ENCODE results near the gene ST7.
"Not testable (repeated sequence)": the region's sequence is repeated elsewhere in the genome, so short reads cannot be mapped to it uniquely, and the experiment has no call there.

ST7 gene, protein sequence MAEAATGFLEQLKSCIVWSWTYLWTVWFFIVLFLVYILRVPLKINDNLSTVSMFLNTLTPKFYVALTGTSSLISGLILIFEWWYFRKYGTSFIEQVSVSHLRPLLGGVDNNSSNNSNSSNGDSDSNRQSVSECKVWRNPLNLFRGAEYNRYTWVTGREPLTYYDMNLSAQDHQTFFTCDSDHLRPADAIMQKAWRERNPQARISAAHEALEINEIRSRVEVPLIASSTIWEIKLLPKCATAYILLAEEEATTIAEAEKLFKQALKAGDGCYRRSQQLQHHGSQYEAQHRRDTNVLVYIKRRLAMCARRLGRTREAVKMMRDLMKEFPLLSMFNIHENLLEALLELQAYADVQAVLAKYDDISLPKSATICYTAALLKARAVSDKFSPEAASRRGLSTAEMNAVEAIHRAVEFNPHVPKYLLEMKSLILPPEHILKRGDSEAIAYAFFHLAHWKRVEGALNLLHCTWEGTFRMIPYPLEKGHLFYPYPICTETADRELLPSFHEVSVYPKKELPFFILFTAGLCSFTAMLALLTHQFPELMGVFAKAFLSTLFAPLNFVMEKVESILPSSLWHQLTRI

DNA sequence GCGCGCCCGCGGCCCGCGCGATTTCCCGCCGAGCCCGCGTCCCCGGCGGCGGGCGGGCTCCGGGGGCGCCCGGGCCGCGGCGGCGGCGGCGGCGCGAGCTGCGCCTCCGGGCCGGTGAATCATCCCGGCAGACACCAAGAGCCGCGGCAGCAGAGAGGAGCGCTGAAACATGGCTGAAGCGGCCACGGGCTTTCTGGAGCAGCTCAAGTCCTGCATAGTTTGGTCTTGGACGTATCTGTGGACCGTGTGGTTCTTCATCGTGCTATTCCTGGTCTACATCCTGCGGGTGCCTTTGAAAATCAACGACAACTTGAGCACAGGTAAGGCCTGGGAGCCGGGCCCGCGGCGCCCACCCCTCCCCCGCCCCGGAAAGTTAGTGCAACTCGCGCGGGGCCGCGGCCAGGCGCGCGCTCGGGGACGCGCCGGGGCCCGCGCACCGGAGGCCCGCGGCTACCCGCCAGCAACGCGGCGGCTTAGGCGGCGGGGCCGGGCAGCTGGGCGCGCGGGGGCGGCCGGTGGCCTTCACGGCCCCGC is at the start of gene ST7:
ST7 (plus strand) TSS at position 130 of the 534 bp plus-strand sequence; CDS start at position 170, 40 bp downstream.
- peak; percentile 82 for DNase-seq

DNA sequence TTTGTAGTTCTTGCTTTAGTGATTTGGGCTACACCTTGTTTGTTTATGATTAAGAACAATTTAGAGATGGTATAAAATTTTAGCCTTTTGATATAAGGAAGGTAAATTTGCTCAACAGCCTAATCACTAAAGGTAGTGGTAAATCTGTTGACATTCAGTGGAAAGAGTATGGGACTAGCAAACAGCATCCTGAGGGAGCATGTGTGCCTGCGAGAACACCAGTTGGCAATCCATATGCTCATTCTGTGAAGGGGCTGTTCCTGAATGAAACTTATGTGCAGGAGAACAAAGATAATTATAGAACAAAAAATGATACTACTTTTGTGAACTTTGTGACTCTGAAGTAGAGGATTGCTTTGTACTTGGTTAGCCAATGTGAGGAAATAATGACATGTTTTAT is 46.9 kb upstream of the ST7 start:
- DNase-seq, result no peak

DNA sequence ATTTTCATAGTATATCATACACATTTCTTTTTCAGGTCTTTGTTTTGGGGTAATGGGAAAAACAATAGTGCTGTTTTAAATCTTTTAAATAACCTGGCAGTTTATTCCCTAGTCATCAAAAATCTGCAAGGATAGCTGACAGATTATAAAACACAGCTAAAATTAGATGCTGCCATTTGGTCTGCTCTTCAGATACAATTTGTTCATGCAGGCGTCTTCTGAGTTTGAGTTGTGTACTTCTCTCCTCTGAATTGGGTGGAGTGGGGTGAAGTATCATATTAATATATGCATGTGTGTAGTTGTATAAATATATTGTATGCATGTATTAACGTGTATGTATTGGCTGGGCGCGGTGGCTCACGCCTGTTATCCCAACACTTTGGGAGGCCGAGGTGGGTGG is 42.9 kb upstream of the ST7 start:
- no peak for DNase-seq

DNA sequence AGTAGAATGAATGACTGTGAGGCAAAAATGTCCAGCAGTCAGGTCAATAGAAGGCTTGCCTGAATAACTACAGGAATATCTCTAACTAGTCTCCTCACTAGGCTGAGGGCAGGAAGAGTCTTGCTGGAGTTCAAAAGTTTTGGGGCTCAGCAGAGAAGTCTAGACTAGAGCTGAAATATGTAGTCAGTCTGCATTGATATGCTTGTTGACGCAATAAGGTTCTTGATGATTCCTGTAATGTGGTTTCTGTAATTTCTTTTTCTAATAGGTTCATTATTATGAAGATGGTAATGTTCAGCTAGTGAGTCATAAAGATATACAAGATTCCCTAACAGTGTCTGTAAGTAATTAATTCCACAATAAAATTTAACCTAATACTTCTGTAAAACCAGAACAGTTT is 41.5 kb upstream of the ST7 start:
- DNase-seq, result no peak

- no peak for DNase-seq
These were observed 40.9 kb upstream of the ST7 start for GRCh38 chr7:116912269-116912909.

DNA sequence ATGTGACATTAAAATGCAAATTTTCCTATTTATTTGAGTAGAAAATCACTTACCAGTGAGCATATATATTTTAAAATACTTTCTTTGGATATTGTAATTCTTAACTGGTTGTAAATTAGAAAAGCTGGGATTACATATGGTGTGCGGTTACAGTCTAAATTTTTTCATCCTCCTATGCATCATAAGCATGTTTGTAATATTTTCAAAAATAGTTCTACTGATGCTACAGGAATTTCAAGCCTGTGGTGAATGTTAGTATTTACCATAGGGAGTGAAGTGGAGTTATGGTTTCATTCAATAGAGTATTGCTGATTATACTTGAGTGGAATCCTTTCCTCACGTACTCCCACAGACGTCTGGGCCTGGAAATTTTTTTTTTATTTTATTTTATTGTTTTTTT is 34.6 kb upstream of the ST7 start:
- DNase-seq, result no peak

DNA sequence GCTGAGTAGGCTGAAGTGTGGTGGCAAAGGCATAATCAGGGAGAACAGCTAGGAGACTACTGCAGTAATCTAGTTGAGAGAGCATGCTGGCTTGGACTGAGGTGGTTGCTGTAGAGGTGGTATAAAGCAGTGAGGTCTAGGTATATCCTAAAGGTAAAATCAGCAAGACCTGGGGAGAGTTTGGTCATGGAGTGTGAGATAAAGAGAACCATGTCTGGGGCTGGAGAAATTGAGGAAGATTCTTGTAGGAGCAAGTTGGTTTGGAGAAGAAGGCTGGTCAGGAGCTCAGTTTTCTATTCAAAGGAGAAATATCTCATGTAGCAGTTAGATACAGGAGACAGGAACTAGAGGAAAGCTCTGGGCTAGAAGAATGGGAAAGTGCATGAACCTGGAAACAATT is 32.9 kb upstream of the ST7 start:
- DNase-seq, result no peak

DNA sequence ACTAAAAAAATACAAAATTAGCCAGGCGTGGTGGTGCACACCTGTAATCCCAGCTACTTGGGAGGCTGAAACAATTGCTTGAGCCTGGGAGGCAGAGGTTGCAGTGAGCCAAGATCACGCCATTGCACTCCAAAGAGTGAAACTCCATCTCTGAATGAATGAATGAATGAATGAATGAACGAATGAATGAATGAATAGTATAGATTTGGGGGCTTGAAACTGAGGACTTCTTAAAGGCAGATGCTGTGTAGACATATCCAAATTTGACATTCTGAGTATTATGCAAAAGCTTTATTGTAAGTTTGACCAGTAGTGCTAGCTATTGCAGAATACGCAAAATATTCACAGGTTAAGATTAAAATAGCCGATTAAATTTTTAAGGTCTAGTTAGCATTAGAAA is 30.8 kb upstream of the ST7 start:
- DNase-seq, result no peak

GRCh38 chr7:116924741-116925140 is 28.6 kb upstream of the ST7 start:
- no peak for DNase-seq

DNA sequence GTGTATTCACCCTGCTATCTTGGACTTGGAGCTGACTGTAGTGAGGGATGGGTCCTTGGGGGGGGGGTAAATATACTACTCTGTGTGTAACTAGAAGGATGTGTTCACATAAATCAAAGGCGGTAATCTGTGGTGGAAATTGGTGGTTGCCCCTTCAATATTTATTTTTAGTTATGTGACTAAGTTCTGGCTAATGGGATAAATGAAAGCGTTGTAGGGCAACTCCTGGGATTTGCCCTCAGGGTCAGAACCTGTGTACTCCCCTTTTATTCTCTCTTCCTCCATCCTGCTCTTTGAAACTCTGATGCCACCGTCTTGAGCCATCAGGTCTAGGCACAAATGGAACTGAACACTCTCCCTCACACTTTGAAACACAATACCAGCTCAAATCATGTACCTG is 24.3 kb upstream of the ST7 start:
- peak; percentile 31 for DNase-seq

DNA sequence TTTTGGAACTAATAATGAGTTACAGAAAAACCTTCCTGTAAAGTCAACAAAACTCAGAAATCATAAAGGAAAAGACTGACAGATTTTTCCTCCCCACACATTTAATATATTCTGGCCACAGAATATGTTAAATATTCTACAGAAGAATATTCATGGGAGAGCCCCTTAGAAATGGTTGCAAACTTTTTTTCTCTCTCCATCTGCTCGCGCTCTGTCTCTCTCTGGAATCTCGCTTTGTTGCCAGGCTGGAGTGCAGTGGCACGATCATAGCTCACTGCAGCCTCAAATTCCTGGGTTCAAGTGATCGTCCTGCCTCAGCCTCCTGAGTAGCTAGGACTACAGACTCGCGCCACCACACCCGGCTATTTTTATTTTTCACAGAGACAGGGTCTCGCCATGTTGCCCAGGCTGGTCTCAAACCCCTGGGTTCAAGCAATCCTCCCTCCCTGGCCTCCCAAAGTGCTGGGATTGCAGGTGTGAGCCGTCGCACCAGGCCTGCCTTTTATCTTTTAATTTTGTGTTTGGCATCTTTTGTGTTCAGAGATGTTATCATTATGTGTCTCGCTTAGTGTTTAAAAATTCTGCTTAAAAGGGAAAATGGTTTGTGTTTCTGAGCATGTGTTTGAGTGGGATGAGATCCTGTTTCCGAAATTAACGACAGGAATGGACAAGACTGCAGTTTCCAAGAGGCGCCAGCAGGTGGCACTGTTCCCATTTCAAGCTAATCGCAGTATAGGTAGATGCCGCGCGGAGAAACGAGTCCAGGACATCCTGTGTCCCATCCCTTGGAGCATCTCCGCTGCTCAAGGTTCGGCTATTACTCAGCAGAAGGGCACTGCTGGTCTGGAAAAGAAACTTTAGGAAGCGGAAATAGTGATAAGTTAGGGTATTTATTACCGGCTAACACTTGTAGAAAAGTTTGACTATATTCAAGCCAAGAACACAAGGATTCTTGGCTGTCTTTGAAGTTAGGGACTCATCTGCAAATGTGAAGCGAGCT is 23.1 kb upstream of the ST7 start:
- DNase-seq, result peak; percentile 85

- DNase-seq, result no peak
These were observed 20.7 kb upstream of the ST7 start for GRCh38 chr7:116932566-116932965.

DNA sequence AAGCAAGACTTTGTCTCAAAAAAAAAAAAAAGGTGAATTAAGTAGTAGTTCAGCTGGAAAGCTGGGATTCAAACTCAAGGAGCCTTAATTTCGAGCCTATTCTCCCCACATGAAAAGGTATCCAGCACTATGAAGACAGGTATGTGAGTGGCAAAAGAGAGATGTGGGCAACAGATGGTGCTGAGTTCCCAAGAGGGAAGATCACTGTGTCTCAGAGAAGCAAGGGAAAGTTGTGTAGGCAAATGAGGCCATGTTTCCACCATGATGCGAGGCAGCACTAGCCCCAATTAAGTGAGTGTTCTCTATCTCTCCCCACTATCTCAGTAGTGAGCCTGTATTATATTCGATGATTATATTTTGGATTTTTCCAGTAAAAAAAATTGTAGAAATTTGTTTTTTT is 19.8 kb upstream of the ST7 start:
- no peak for DNase-seq

DNA sequence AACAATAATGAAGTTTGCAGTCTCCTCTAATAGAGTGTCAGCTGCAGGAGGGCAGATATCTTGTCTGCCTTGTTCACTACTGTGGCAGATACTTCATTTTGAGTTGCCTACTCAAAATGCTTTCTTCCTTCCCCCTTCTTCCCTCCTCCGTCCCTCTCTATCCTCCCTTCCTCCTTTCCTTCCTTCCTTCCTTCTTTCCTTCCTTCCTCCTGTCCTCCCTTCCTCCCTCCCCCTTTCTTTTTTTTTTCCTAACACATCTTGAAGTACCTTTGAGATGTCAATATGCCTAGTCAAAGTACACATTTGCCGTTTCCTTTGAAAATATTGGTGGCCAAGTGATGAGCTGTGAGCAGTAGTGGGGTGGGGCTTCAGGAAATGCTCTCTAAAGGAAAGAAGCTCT is 18.7 kb upstream of the ST7 start:
- DNase-seq, result no peak

DNA sequence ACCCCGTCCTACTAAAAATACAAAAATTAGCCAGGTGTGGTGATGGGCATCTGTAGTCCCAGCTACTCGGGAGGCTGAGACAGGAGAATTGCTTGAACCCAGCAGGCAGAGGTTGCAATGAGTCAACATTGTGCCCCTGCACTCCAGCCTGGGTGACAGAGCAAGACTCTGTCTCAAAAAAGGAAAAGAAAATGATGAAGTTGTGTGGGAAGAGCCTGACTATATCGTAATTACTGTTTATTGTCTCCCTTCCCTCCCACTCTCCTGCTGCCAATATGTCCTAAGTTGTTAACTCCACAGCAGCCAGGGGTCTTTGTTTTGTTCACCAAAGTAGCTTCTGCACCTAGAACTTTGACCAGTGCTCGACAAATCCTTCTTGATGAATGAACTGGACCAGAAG is 16.5 kb upstream of the ST7 start:
- DNase-seq, result not testable (repeated sequence)

DNA sequence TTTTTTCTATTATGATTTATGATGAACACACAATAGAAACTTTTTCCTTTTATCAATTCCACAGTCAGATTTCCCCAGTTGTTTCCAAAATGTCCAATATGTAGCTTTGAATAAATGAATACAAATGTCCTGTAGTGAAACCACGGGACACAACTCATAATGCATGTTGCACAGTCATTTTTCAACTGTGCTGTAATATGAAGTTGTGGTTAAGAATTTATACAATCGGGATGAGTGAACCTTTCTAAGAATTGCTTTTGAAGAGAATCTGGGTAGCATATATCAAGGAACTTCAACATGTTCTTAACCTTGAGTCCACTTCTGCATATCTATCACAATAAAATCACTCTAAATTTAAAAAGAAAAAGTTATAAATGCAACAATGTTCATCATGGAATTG is 14.6 kb upstream of the ST7 start:
- DNase-seq, result no peak

GRCh38 chr7:116940689-116941370 is 12.5 kb upstream of the ST7 start:
- no peak for DNase-seq

DNA sequence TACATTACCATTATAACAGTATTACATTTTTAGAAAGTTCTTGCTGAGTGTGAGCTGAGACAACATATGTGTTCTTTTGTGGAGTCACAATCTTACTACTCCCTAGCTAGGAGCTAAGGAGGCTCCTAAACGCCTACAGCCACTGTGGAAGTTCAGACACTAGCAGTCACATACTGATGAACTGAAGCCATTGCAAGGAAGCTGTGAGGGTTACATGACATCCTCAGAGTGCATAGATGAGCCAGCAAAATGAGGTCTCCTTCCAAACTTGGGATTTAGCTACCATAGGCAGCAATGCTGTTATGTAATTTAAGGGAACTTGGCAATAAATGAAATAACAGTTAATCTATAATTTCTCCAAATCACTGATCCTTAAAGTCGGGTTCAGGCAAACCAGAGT is 10.8 kb upstream of the ST7 start:
- DNase-seq, result no peak

- DNase-seq, result peak; percentile 9
These were observed 4.4 kb upstream of the ST7 start for GRCh38 chr7:116948934-116949333.

GRCh38 chr7:116949941-116950801 is 3.1 kb upstream of the ST7 start:
- no peak for DNase-seq

- no peak for DNase-seq
These were observed 2.4 kb upstream of the ST7 start for GRCh38 chr7:116950889-116951351.
